Fibroblast of villous mesenchyme (primary cell): Measurements from ENCODE around the gene LAMB4. TPM values are rescaled to one million over a fixed set of nuclear protein-coding genes. Genes with fewer than 3 reads are reported as not detected.
A peak's percentile ranks its signal among the peaks of the same experiment; 100 is the strongest.

Experiments
- DNase-seq: peaks from one replicate; pipeline ENCODE4 v3.0.0-alpha.2; 2010; ENCODE audit warnings: low read depth
- H3K4me3 ChIP-seq: 2 replicates; pipeline ENCODE4 v1.5.1; 2011; ENCODE audit warnings: low read depth, mild to moderate bottlenecking, low read length
- CTCF ChIP-seq: IDR thresholded peaks from 2 replicates; pipeline ENCODE4 v1.5.1; 2012; ENCODE audit warnings: low read depth, mild to moderate bottlenecking, low read length; ENCODE audit not compliant: insufficient read depth
- total RNA-seq: library from RNA; depleted of rRNA; stranded (reverse); fragments of >200 nt; gene quantifications from 2 replicates; pipeline ENCODE4 v1.2.3, GENCODE V29; 2012

LAMB4 gene
- total RNA-seq, 1 donor: under 0.01 TPM

- peak; percentile 93 for DNase-seq
- no peak for TF ChIP-seq CTCF
- peak overlapping the region; percentile 53 for H3K4me3 ChIP-seq
Measured at GRCh38 chr7:108103558-108104298, 26.4 kb downstream of the LAMB4 start.

GRCh38 chr7:108102671-108103312 is 27.4 kb downstream of the LAMB4 start:
- peak; percentile 81 for DNase-seq
- peak overlapping the region; percentile 53 for H3K4me3 ChIP-seq
- TF ChIP-seq CTCF: no peak

- H3K4me3 ChIP-seq: no peak overlapping the region
- no peak for DNase-seq
- no peak for TF ChIP-seq CTCF
Measured at GRCh38 chr7:108101759-108102158, 28.4 kb downstream of the LAMB4 start.

- no peak overlapping the region for H3K4me3 ChIP-seq
- no peak for TF ChIP-seq CTCF
- DNase-seq: peak; percentile 70
Measured at GRCh38 chr7:108099713-108100112, 30.4 kb downstream of the LAMB4 start.

GRCh38 chr7:108097703-108098102 is 32.5 kb downstream of the LAMB4 start:
- TF ChIP-seq CTCF: peak; percentile 44
- no peak for DNase-seq
- H3K4me3 ChIP-seq: no peak overlapping the region

- no peak overlapping the region for H3K4me3 ChIP-seq
- no peak for TF ChIP-seq CTCF
- peak; percentile 69 for DNase-seq
Measured at GRCh38 chr7:108096996-108097395, 33.2 kb downstream of the LAMB4 start.
